NCI-H748 (cell line): Measurements from ENCODE around the gene TBC1D9B.

Experiments used
- DNase-seq: peaks from one replicate; lab custom pipeline; 2025; ENCODE audit not compliant: unreplicated experiment; lab: John Stamatoyannopoulos, UW

Gene TBC1D9B

DNA sequence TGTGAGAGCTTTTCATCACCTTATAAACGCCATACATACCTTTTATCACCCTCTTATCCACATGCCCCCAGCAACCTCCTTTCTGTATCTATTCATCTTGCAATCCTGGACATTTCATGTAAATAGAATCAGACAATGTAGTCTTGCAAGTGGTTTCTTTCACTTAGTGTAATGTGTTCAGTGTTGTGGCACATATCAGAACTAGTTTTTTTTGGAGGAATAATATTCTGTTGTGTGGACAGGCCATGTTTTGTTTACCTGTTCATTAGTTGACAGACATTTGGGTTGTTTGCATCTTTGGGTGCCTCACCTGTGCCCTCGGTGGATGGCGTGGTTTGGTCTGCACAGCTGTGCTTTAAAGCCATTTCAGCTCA is 85.7 kb downstream of the TBC1D9B start:
- DNase-seq, result no peak

DNA sequence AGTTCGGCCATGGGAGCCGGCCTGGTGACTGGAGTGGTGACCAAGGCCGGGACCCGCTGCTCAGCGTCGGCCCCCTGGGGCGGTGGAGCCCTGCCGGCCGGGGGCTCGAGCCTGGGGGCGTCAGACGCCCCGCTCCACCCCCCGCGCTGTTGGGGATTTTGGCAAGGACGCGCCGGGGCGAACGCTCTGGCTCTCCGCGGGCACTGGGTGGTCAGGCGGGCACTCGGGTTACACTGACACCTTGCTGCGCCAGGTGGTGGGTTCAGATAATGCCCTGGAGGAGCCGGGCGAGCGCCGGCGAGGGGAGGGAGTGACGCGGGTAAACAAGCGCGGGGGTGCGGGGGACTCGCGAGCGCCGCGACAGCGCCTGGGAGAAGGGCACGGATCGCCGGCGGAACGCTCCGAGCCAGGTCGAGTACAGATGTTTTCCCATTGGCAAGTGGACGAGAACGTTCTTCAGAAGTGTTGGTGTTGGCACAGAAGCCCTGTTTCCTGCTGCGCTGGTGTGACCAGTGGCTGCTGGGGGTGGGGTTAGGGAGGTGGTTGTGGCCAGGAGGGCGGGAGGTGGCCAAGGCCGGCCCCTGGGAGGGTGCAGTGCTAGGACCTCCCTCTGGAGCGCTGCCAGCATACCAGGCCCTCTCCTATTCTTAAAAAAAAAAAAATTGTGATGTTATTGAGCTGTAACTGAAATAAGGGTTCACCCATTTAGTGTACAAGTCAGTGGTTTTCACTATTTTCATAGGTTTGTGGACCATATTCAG is 86.2 kb downstream of the TBC1D9B start:
- peak; percentile 92 for DNase-seq

- DNase-seq, result peak; percentile 83
Measured at GRCh38 chr5:179820483-179821297, 87.0 kb downstream of the TBC1D9B start, which contains the start of gene SQSTM1. Gene SQSTM1 (plus strand): TSS chr5:179820905. CDS start chr5:179820937, 32 bp downstream.

DNA sequence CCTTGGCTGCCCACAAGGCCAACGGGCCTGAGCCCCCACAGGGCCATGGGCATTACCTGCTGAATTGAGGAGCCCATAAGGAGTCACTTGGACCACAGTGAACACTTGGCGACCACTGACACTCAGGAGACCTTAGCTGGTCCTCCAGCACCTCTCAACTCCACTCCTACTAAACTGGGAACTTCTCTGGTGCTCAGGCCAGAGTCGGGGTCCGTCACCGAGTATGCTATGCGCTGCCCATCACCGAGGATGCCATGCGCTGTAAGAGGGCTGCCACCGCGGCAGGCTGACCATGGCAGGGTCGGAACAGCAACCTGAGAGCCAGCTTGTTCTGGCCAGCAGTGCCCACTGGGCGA is 87.6 kb downstream of the TBC1D9B start:
- DNase-seq, result peak; percentile 49

DNA sequence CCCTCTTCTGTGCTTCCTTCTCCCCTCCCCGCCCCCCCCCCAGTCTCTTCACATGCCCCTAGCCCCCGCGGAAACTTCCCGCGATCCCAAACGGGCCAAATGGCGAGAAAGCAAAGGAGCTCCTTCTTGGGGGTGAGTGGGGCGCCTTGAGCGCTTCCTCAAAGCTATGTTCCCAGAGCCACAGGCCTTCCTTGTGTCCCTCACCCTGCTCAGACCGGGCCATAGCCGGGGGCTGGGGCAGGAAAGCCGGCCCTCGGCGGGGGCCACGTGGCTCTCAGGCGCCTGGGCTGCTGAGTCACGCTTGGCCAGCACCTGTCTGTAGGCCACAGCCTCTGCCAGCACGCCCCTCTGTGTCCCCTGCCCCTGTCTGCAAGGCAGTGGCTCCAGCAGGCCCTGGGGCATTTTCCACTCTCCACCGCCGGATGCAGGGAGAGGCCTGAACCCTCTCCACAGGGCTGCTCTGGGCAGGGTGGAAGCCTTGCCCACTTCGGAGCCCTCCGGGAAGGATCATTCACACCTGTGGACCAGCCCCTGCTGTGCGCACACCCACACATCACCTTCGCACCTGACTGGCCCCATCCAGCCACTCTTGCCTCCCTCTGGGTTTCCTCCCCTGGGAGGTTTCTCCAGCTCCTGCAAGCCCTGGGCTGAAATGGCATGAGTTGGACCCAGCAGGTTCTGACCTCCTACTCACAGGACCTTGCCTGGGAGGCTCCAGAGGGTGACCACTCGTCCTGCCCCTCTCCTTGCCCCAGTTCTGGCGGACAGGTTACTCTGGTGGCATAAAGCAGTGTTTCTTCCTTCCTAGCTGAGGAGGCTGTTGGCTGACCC is 88.2 kb downstream of the TBC1D9B start:
- DNase-seq, result peak; percentile 72

DNA sequence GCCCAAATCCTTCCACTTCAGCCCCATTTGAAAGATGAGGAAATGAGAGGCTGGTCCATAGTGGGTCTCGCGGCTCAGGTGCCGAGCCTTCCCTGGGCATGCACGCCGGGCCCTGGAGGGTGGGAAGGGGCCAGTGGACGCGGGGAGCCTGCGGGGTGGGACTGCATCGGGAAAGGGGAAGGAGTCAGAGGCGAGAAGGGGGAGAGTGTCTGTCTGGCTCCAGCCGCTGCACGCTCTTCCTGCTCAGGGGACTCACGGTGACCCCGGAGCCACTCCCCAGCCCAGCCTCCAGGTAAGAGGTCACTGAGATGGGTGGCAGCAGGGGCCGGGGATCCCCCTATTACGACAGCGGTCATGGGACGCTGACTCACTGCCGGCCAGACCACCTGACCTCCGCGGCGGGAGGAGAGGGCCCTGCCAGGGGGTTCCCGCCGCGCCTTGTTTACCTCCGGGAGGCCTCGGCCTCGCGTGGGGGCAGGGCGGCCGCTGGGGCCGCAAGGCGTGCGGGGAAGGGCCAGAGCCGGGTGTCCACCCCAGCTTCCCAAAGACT is 88.9 kb downstream of the TBC1D9B start:
- DNase-seq, result peak; percentile 85

- no peak for DNase-seq
Measured at GRCh38 chr5:179817890-179818745, 89.6 kb downstream of the TBC1D9B start.

GRCh38 chr5:179817470-179817840 is 90.2 kb downstream of the TBC1D9B start:
- DNase-seq, result no peak

DNA sequence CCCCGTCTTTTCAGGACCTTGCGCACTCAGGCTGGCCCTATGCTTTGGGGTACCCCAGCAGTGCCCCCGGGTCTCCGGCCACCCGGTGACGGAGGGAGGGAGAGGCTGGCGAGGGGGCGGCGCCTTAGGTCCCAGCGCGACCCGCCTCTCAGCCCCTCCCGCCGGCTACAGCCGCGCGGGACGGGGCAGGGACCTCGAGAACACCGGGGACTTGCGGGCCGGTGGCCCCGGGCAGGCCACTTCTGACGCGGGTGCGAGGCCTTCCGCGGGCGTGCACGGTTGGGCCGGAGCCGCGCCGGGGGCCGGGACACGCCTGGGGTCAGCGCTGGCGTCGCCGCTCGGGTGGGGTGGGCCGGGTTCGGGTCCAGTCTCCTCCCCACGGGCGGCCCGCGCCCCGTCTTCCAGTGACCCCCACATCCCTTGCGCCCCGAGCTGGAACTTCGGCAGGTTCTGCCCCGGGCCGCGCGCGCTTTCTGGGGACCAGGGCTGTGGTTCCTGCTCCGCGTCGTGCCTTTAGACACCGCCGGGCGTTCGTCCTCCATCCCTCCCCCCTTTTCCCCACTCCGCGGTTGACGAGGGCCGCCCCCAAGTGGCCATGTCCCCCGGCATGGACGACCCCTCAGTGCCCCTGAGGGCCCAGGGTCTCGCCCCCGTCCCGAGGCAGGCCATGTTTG is 90.8 kb downstream of the TBC1D9B start:
- DNase-seq, result no peak

GRCh38 chr5:179816401-179816795 is 91.3 kb downstream of the TBC1D9B start:
- no peak for DNase-seq

DNA sequence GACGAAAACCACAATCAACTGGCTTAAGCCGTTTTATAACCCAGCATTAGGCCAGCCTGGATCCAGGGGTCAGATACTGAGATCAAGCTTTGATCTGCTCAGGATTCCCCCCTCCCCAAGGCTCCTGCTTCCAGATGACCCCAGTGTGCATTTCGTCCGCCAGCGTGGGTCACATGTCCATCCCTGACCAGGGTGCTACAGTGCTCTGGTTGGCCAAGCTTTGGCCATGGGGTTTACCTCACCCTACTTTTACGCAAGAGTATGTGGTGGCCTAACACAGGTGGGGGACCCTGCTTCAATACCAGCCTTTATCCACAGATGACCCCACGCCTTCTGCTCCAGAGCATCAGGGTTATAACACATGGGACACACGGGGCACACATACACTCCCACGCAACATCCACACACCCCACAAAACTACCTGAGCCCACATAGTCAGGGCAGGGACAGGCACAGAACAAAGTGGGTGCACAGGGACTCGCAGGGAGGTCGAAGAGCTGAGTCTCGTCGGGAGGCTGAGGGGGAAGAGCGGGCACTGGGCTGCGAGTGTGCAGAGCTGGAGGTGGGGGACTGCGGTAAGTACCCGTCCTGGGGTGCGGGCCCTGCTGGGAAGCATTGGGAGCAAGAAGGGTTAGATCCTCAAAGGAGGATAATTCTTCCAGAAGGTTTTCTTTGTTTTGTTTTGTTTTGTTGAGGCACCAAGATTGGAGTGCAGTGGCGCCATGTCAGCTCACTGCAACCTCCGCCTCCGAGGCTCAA is 92.0 kb downstream of the TBC1D9B start:
- no peak for DNase-seq

DNA sequence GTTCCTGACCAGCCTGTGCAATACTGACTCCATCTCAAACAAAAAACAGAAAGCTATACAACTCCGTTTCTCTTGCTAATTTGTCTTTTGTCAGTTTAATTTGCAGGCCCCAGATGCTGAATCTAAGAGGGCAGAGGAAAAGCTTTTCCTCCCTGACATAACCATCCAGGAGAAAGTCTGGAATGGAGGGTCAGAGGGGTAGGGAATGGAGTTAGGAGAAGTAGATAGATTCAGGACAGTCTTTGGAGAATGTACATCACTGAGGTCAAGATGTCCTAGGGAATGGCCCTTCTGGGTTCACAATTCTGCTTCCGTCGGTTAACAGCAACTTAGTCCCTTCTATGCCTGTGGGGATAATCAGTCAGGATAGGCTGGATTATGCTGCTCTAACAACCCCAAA is 93.6 kb downstream of the TBC1D9B start:
- DNase-seq, result no peak

DNA sequence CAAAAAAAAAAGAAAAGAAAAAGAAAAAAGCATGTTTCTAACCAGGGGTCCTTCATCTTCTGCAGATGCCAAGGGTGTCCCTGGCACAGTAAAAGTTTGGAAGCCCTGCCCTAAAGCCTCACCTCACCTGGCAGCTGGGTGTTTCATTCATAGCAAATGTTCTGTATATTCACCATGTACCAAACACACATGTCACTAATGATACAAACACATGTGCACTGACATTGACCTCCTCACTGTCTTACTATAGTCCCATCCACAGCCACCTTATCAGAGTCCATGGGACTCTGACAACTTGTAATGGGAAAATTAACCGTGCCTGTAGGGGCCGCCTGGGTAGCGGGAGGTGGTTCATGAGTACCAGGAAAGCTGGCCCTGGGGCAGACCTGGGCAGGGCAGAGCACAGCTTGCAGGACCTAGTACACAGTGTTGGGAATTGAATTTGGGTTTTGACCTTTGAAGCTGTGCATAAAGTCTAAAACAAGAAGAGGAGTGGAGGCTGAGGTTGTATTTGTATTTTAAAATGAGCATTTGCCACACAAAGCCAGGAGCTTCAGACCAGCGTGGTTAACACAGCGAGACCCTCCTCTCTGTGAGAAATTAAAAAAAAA is 94.6 kb downstream of the TBC1D9B start:
- no peak for DNase-seq

DNA sequence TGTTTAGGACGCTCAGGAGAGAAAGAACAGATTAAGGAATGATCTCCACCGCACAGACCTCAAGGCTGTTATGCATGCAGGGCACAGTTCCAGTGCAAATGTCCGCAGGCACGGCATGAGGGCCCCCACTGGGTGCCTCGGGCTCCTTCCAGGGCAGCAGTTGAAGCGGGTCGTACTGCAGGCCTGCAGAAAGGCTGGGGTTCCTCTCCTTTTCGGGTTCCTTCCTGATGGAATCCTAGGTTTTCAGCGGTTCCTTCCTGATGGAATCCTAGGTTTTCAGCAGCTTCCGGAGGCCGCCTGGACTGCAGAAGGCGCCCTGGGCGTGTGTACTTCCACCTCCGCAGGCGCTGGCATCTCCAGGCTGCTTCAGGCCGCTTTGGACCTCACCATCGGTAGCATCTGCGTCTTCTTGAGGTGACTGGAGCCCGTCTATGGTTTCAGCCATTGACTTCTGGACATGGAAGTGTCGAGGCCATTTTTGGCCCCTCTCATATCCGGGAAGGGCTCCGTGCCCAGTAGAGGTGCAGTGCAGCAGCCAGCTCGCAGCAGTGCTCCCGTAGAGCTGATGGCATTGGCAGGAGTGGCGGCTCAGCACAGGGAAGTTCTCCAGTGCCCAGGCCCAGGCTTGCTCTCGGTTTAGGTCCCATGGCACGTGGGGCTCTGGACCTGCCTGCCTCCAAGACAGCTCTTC is 95.4 kb downstream of the TBC1D9B start:
- no peak for DNase-seq
